ENCODE data around the gene PIP5K1C.

Gene PIP5K1C

DNA sequence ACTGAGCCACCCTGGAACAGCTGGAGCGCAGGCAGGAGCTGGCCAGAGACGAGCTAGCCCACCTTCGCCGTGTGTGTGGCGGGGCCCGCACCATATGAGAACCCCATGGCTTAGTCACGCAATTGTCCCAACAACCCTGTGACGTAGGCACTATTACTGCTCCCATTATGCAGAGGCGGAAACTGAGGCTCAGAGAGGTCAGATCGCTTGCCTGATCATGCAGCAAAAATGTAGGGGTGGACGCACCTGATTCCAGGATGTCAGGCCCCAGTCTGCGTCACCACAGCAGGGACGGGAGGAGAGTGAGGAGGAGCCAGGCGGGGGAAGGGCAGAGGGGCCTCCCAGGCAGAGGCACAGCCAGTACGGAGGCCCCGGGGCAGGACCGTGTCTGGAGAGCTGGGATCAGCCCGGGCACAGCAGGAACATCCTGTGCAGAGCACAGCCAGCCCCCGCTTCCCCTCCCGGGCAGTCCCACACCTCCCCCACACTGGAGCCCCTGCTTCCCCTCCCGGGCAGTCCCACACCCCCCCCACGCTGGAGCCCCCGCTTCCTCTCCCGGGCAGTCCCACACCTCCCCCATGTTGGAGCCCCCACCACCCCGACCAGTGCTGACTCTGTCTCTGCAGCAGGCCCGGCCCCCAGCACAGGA is 16.7 kb downstream of the PIP5K1C start:
- Histone ChIP-seq H3F3A (ENCODE audit: insufficient read depth) (no peaks in the 10 kb centered on the region), H4K20me1 (ENCODE audit: low read depth, low read length) (no peaks in the 10 kb centered on the region), H3K27ac (ENCODE audit: low read depth, low read length) (no peak overlapping the region), H3K9me2 (replicated peaks; ENCODE audit: insufficient read depth, low read length) (no peaks in the 10 kb centered on the region), H3K4me2 (ENCODE audit: low read depth, low read length, poor library complexity, severe bottlenecking) (no peak overlapping the region), H3K27me3 (ENCODE audit: low read length) (no peaks in the 10 kb centered on the region), H3K9ac (ENCODE audit: low read length) (no peak overlapping the region), H2AFZ (ENCODE audit: low read depth, low read length, severe bottlenecking) (no peak overlapping the region), H3K79me2 (ENCODE audit: insufficient read depth, low read length) (no peaks in the 10 kb centered on the region), H3K4me3 (ENCODE audit: insufficient read depth, low read length, poor library complexity, severe bottlenecking) (no peak overlapping the region), H3K36me3 (ENCODE audit: low read length) (no peaks in the 10 kb centered on the region), H3K9me3 (ENCODE audit: insufficient read depth, low read length) (no peaks in the 10 kb centered on the region)
- TF ChIP-seq, protein P1, sequence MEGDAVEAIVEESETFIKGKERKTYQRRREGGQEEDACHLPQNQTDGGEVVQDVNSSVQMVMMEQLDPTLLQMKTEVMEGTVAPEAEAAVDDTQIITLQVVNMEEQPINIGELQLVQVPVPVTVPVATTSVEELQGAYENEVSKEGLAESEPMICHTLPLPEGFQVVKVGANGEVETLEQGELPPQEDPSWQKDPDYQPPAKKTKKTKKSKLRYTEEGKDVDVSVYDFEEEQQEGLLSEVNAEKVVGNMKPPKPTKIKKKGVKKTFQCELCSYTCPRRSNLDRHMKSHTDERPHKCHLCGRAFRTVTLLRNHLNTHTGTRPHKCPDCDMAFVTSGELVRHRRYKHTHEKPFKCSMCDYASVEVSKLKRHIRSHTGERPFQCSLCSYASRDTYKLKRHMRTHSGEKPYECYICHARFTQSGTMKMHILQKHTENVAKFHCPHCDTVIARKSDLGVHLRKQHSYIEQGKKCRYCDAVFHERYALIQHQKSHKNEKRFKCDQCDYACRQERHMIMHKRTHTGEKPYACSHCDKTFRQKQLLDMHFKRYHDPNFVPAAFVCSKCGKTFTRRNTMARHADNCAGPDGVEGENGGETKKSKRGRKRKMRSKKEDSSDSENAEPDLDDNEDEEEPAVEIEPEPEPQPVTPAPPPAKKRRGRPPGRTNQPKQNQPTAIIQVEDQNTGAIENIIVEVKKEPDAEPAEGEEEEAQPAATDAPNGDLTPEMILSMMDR (IDR thresholded peaks at IDR 0.05; ENCODE audit: insufficient read depth, low read length, poor library complexity, severe bottlenecking): no peak
- TF ChIP-seq EZH2phosphoT487 (conservative IDR thresholded peaks at IDR 0.05; ENCODE audit: low read length): no peak

DNA sequence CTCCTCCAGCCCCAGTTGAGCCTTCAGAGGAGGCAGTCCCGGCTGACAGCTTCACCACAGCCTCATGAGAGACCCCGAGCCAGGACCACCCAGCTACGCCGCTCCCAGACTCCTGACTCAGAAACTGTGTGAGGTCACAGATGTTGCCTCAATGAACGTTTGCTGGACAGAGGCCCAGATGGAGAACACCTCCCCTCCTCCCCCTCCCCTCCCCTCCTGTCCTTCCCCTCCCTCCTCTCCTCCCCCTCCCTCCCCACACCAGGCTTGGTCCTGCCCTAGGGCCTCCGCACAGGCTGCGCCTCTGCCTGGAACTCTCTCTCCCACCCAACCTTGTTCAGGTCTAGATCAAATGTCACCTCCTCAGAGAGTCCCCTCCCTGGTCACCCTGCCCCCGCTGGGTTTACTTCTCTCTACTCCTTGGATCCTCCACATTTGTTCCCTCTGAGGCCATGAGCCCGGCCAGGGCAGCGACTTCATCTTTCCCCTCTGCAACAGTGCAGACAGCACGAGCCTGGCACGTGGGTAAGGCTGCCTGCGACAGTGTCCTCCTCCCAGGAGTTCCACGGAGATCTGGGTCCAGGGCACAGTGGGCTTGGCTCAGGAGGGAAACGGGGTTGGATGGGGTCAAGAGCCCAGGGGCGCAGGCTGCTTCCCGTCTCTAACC is 17.4 kb downstream of the PIP5K1C start:
- TF ChIP-seq, protein P1 (IDR thresholded peaks at IDR 0.05; ENCODE audit: insufficient read depth, low read length, poor library complexity, severe bottlenecking): no peak
- no peak for TF ChIP-seq EZH2phosphoT487 (conservative IDR thresholded peaks at IDR 0.05; ENCODE audit: low read length)
- H3K27ac ChIP-seq (ENCODE audit: low read depth, low read length): no peak overlapping the region
- no peaks in the 10 kb centered on the region for H3K36me3 ChIP-seq (ENCODE audit: low read length)
- no peaks in the 10 kb centered on the region for H4K20me1 ChIP-seq (ENCODE audit: low read depth, low read length)
- no peaks in the 10 kb centered on the region for H3F3A ChIP-seq (ENCODE audit: insufficient read depth)
- no peaks in the 10 kb centered on the region for H3K79me2 ChIP-seq (ENCODE audit: insufficient read depth, low read length)
- no peaks in the 10 kb centered on the region for H3K9me2 ChIP-seq (replicated peaks; ENCODE audit: insufficient read depth, low read length)
- H3K27me3 ChIP-seq (ENCODE audit: low read length): no peaks in the 10 kb centered on the region
- H3K9me3 ChIP-seq (ENCODE audit: insufficient read depth, low read length): no peaks in the 10 kb centered on the region
- no peak overlapping the region for H2AFZ ChIP-seq (ENCODE audit: low read depth, low read length, severe bottlenecking)
- no peak overlapping the region for H3K4me3 ChIP-seq (ENCODE audit: insufficient read depth, low read length, poor library complexity, severe bottlenecking)
- H3K4me2 ChIP-seq (ENCODE audit: low read depth, low read length, poor library complexity, severe bottlenecking): no peak overlapping the region
- no peak overlapping the region for H3K9ac ChIP-seq (ENCODE audit: low read length)

DNA sequence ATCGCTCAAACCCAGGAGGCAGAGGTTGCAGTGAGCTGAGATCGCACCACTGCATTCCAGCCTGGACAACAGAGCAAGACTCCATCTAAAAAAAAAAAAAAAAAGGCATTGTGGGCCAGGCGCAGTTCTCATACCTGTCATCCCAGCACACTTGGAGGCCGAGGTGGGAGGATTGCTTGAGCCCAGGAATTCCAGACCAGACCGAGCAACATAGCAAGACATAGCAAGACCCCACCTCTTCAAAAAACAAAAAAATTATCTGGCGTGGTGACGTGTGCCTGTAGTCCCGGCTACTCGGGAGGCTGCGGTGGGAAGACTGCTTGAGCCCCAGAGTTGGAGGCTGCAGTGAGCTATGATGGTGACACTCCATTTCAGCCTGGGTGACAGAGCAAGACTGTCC is 18.0 kb downstream of the PIP5K1C start:
- H3K79me2 ChIP-seq (ENCODE audit: insufficient read depth, low read length): no peaks in the 10 kb centered on the region
- no peaks in the 10 kb centered on the region for H3F3A ChIP-seq (ENCODE audit: insufficient read depth)
- no peaks in the 10 kb centered on the region for H3K9me3 ChIP-seq (ENCODE audit: insufficient read depth, low read length)
- H3K9me2 ChIP-seq (replicated peaks; ENCODE audit: insufficient read depth, low read length): no peaks in the 10 kb centered on the region
- H4K20me1 ChIP-seq (ENCODE audit: low read depth, low read length): no peaks in the 10 kb centered on the region
- H3K27ac ChIP-seq (ENCODE audit: low read depth, low read length): no peak overlapping the region
- no peak overlapping the region for H2AFZ ChIP-seq (ENCODE audit: low read depth, low read length, severe bottlenecking)
- H3K4me3 ChIP-seq (ENCODE audit: insufficient read depth, low read length, poor library complexity, severe bottlenecking): no peak overlapping the region
- no peak overlapping the region for H3K9ac ChIP-seq (ENCODE audit: low read length)
- no peak overlapping the region for H3K4me2 ChIP-seq (ENCODE audit: low read depth, low read length, poor library complexity, severe bottlenecking)
- no peaks in the 10 kb centered on the region for H3K27me3 ChIP-seq (ENCODE audit: low read length)
- TF ChIP-seq, protein P1 (IDR thresholded peaks at IDR 0.05; ENCODE audit: insufficient read depth, low read length, poor library complexity, severe bottlenecking): no peak
- TF ChIP-seq EZH2phosphoT487 (conservative IDR thresholded peaks at IDR 0.05; ENCODE audit: low read length): no peak
- no peaks in the 10 kb centered on the region for H3K36me3 ChIP-seq (ENCODE audit: low read length)
